Activated CD4-positive, alpha-beta T cell treated with anti-CD3 and anti-CD28 coated beads for 48 hours (primary cell): ENCODE results near the gene NAV2.
A peak's percentile ranks its signal among the peaks of the same experiment; 100 is the strongest.

Experiments
- DNase-seq: peaks from one replicate; pipeline ENCODE4 v3.0.0-alpha.2; 2020

Gene NAV2

GRCh38 chr11:19718951-19719350 is 6.3 kb downstream of the NAV2 start:
- no peak for DNase-seq

- DNase-seq = no peak
Observed at GRCh38 chr11:19719960-19720359, 7.3 kb downstream of the NAV2 start.

- no peak for DNase-seq
Observed at GRCh38 chr11:19721176-19721575, 8.5 kb downstream of the NAV2 start.

- no peak for DNase-seq
Observed at GRCh38 chr11:19722702-19723101, 10.1 kb downstream of the NAV2 start.

DNA sequence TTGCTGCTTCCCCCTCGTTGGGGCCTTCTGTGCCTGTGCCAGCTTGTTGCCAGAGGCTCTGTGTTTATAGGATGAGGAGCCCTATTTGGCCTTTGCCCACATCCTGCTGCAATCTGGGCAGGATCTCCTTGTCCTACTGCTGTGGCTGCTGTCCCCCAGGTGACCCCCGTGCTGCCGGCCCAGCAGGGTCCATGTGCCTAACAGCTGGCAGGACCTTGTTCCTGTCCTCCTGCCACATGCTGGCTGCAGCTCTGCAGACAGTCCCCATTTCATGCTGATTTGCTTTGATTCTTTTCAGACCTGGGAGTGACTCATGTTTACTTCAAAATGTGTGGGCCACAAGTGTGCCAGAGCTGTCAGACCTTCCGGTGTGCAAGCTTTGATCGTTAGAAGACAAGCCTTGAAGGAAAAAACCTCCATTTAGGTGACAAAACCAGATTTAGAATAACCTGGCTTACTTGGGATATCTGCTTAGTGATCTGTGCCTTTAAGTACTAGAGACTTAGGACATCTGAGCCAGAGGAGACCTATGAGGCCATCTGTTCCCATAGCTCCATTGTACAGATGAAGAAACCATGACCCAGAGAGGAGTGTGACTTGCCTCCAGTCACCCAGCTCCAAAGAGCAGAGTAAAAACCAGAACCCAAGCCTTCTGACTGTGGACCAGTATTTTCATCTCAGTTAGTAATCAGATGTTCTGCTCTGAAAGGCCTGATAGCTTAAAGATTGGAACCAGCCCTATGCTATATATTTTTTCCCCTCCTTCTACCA is 11.1 kb downstream of the NAV2 start:
- peak; percentile 54 for DNase-seq

DNA sequence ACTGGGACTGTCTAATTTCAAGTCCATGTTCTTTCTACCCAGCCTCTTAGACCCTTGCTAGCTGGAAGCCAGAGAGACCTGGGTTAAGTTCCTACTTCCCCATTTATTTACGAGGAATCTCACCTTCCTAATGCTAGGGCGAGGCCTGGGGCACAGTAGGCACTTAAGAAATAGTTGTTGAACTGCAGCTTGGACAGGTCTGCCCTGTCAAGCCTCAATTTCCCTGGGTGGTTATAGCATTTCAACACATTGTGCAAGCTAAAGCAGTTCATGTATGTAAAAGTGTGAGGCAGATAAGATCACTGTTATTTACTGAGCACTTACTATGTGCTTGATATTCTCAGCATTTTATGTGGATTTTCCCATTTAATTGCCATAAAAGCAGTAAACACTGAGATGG is 12.1 kb downstream of the NAV2 start:
- DNase-seq = no peak

DNA sequence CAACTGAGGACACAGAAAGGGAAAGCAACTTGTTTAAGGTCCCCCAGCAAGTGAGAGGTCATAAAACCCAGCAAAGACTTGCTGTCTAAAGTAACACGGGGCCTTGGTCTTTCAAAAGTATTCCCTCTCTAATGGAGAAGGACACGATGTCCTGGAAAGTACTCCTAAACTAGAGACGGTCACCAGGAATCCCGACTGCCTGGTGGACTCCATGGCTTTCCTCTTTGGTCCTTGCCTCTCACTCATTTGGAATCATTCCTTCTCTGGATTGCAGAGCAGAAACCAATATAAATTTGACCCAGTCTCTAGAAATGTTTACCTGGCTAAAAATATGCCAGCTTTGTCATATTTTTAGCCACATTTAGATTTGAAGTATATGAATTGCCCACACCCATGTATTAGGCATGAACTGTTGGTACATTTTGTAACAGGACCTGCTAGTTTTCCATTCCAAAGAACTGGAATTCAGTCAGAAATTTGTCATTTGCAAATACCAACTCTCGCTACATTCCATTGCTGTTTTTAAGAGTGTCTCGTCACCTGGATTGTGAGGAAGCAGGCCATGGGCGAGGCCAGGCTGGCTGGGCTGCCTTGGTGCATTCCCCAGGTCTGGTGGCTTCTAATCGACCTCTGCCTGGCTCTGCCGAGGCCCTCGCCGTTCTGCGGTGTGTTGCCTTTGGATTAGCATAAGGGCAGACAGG is 12.9 kb downstream of the NAV2 start:
- no peak for DNase-seq

DNA sequence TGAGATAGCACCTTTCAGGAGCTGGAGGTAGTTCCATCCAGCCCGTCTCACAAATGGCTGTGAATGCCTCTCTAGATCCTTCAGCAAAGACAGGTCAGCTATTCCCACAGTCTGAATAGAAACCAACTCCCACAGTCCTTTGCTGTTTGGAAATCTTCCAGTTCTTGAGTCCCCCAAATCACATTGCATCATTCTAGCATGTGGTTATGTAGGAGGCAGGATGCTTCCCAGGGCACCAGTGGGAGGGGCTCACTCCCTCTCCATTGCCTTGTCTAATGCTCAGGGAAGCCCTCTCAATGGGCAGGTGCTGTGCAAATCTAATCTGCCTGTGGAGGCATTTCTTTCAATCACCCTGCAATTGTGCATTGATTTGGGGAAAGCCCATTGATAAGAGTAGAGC is 14.6 kb downstream of the NAV2 start:
- no peak for DNase-seq

DNA sequence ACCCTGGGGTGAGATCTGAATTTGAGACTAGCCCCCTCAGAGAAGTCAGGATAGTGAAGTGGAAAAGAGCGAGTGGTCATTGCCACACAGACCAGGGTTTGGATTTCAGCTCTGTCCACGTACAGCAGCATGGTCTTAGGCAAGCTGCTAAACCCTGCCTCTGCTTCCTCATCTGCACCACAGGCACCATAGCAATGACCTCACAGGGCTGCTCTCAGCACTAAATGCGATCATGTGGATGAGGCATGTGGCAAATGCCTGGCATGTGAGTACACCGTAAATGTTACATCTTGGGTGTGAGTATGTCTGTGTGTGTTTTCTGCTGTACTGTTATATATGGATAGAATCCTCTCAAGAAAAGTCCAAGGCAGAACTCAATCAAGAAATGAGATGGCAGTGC is 15.8 kb downstream of the NAV2 start:
- DNase-seq = no peak

DNA sequence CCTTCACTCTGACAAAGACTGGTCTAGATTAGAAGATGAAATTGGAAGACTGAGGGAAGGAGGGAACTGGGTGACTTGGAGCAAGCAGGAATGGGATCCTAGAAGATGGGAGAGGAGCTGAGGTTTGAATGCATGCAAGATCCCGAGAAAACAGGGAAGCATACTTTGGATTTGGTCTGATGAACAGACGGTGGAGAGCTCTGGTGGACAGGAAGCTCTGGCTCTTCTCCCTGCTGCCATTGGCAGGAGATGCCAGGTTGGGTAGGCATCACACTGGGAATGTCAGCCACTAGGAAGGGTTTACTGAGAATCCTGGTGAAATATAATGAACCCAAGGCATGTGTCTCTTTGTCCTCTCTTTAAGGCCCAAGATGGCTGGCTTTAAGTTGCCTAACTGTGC is 16.5 kb downstream of the NAV2 start:
- no peak for DNase-seq

DNA sequence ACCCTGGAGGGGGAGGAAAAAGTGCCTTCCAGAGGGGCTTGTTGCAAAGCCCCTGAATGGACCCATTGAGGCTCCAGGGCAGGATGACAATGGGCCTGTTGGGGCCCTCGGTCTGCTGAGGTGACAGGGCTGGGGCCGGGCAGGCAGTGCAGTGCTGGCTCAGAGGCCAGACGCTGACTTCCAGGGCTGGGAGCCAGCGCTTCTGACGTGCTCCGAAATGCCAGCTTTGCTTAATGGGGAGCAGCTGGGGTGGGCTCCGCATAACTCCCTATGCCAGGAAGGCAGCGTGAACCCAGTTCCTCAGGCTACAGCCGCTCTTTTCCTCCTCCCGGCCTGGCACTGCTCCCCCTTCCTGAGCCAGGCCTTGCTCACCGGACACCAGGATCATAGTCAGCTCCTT is 17.7 kb downstream of the NAV2 start:
- no peak for DNase-seq

DNA sequence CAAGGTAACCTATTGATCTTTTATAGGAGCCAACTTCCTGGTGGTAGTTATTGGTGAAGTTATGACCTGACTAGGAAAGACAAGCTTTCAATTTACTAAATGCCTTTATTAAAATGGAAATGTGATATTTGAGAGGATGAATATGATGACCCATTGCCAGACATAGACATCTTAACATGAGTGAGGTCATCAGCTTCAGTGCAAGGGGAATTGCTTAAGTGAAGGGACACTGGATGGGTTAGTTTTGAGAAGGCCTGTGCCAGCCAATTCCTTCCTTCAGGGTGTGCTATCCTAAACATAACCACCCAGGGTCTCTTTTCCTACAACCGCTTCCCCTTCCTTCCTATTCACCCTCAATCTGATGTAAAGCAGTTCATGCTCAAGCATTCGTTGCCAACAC is 21.5 kb downstream of the NAV2 start:
- DNase-seq = no peak

DNA sequence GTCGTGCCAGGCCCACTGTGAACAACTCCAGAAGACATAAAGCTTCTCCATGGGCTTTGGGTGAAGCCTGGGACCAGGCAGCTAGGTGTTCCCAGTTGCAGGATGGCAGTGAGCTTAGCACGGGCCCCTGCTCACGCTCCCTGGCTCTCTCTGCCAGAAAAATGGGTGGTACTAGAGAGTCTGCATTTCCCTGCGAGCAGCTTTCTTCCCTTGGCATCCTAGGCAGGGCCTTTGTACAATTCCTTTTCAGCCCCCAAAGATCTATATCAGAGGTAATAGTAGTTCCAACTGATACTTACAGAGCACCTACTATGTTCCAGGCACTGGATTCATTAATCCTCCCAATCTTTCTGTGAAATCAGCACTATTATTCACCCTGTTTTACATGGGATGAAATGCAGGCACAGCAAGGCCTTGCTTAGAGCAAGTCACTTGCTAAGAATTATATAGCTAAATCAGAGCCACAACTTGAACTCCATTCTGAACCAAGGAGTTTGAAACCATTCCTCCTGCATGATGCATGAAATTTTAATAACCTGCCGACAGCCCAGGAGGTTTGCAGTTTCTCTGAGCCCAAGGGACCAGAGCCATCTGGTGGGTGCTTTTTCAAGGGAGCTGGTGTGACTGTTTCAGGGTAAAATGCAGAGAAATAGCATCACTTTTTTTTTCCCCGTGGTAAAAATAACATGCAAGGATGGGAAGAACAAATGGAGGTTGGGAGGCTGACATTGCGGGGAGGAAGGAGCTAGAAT is 22.7 kb downstream of the NAV2 start:
- DNase-seq = no peak

- DNase-seq = no peak
Observed at GRCh38 chr11:19735909-19736498, 23.4 kb downstream of the NAV2 start.

- DNase-seq = no peak
Observed at GRCh38 chr11:19736831-19737230, 24.2 kb downstream of the NAV2 start.

DNA sequence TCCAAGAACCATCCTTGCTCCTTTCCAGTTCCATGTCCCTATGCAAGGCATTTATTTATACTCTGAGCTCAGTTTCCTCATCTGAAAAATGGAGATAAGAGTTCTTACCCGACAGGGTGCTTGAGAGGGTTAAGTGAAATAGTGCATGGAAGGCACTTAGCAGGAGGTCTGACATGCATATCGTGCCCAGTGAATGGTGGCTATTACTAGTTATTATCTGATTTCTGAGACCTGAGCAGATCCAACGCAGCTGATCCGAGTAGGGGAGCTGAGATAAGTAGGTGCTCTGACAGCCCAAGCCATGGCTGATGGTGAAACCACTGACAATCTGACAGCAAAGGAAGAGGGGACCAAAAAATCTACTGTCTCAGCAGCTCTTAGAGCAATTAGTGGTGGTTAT is 24.9 kb downstream of the NAV2 start:
- no peak for DNase-seq

- no peak for DNase-seq
Observed at GRCh38 chr11:19738124-19738523, 25.5 kb downstream of the NAV2 start.

GRCh38 chr11:19739872-19740271 is 27.2 kb downstream of the NAV2 start:
- no peak for DNase-seq

DNA sequence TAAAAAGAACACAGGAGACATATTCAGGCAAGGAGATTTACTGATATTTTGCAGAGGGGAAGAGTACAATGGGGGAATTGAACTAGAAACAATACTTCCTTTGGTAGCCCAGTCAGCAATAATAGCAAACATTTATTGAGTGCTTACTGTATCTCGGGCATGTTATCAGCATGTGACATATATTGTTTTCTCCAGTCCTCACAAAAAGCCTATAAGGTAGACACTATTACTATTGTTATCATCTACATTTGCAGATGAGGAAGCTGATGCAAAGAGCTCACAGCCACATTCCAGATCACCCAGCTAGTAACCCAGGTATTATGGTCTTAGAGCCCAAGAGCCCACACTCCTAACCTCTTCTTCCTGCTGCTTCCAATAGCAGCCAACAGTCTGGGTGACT is 27.9 kb downstream of the NAV2 start:
- DNase-seq = no peak

DNA sequence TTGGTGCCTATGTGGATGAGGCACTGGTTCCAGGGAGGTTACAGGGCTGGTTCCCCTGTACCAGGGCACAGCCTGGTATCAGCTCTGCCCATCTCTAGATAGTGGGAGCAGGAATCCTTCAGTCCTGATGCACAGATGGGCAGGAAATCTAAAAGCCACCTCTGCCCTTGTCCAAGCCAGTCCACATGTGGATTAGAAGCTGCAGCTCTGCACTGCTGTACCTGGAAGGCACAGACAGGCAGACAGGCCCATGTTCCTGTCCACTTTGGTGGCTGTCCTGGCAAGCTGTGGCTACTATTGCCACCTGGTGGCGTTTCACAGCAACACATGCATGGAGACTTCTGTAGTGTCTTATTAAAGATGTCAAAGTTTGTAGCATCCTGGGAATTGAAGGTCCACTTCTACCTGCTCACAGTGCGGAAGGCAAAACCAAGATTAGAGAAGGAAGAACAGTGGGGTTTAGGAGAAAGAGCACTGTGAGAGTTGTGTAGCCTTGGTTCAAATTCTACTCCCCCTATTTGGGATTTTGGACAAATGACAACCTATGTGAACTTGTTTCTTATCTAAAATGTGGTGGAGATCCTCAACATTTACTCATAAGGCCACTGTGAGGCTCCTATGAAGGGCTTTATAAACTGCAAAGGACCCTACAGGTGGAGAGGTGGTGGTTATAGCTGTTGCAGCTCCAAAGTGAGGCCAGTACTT is 30.1 kb downstream of the NAV2 start:
- DNase-seq = peak; percentile 78

DNA sequence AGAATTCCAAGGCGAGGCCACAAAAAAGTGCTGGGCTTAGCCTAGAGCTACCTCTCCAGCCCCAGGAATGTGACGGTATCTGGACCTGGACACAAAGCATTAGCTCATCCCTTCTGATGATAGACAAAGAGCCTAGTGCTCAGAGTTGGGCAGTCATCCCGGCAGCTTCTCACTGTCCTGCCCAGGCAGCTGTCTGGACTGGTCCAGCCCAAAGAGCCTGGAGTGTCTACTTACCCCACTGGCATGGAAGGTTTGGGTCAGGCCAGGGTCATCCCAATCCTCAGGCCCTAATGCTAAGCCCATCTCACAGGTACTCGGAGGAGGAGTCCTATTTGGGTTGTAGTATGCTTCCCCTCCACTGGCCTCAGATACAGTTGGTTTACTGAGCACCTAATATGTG is 31.0 kb downstream of the NAV2 start:
- no peak for DNase-seq

GRCh38 chr11:19744130-19744529 is 31.5 kb downstream of the NAV2 start:
- no peak for DNase-seq

DNA sequence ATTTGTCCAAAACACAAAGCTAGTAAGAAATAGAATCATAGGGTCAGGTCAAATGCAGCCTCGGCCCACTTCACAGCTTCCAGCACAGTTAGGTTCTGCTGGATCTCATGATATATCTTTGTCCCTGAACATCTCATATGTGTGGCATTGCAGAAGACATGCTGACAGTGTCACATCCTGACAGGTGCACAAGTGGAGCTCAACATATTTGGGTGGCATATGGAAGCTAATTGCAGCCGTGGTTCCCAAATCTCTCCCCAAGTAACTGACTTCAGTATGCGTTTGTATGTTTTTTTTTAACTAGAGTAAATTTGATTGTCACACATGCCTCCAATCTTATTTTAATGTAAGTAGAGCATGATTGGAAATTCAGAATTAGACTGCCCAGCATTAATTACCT is 33.4 kb downstream of the NAV2 start:
- DNase-seq = no peak
